HG02981 (cell line): Measurements from ENCODE around the gene STK32B.

Experiments used
- ATAC-seq: cut with Tn5 transposase; IDR thresholded peaks from one replicate; pipeline ENCODE4 v1.9.1; 2021; ENCODE audit warnings: mild to moderate bottlenecking, moderate library complexity; ENCODE audit not compliant: unreplicated experiment

Gene STK32B

DNA sequence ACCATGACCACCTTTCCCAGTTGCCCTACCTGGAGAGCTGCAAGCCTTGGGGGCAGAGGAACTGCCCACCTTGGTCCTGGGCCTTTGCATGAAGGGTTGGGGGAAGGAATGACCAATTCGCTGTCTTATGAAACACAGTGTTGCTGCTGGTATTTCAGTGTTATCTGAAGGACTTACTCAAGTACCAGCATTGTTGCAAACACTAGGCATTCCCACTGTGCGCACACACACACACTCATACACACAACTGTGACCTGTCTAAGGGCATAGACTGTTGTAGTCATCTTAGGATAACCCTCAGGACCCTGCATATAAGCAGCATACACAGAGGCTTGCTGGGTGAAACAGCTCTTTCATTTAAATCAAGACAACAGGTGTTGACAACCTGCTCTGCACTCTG lies 446.2 kb downstream of the STK32B start:
- no peak for ATAC-seq

DNA sequence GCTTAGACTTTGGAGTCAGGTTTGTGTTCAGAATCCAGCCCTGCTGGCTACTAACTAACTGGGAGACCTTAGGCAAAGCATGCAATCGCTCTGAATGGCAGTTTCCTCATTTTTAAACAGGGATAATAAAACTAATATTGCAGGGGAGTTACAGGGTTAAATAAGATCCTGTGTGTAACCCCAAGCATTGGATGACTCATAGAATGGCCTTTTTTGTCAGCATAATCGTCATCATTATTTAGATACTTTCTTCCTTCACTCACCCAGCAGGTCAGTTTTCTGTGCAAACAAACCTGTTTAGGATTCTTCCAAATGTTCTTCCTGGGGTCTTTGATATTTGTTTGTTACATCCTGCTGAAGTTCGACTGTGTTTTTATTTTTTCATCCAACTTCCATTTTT lies 448.9 kb downstream of the STK32B start:
- no peak for ATAC-seq

DNA sequence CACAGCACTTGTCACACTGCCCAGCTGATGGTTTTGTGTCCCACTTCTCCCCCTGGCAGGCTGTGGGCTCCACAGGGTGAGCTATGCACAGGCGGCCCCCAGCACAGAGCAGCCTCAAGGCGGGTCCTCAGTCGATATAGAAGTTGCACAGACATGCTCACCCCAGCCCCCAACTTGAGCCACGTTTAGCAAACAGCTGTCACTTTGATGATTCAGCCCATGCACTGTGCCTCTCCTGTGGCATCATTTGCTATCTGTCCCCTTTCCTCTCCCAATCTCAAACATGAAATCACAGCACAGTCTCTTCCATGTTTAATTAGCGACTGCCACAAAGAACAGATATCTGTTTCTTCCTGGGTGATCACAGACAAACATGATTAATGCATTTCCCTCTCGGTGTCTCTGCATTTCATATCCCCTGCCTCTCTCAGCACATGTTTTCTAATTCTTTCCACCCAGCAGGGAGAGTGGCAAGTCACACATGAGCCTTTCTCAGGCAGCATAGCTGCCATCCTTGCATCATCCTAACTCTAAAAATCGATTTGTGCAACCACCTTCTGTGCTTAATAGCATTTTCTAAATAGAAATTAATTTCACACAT lies 452.2 kb downstream of the STK32B start:
- no peak for ATAC-seq

DNA sequence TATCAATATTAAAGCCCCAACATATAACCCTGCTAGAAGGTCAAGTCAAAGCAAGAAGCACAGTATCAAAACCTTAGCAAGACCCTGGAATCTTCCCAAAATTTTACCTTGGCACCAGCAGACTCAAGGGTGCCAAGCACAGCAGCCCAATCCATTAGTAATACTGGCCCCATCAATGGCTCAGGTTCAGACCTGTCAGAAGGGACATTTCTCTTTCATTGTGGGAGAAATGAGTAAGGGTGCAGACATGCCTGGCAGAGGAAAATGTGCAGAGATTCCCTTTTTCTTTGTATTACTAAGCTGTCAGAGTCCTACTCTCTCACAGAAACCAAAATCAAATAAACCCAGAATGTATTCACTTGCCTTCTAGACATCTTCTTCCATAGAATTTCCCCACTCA lies 453.2 kb downstream of the STK32B start:
- ATAC-seq: no peak

DNA sequence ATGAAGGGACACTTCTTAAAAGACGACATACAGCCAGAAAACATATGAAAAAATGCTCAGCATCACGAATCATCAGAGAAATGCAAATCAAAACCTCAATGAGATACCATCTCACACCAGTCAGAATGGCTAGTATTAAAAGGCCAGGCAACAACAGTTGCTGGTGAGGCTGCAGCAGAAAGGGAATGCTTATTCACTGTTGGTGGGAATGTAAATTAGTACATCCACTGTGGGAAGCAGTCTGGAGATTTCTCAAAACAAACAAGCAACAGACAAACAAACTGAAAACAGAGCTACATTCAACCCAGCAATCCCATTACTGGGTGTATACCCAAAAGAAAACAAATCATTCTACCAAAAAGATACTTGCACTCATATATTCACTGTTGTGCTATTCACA lies 459.2 kb downstream of the STK32B start:
- ATAC-seq: no peak

DNA sequence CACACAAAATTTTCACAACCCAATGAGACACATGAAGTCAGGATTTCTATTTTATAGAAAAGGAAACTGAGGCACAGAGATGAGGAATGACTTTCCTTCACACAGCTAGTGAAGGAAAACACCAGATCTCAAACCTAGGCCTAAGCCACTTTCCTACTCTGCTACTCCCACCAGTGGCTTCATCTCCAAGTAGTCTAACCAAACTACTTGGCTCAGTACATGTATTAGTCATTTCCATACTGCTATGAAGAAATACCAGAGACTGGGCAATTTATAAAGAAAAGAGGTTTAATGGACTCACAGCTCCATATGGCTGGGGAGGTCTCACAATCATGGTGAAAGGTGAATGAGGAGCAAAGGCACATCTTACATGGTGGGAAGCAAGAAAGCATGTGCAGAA lies 460.5 kb downstream of the STK32B start:
- ATAC-seq: no peak

DNA sequence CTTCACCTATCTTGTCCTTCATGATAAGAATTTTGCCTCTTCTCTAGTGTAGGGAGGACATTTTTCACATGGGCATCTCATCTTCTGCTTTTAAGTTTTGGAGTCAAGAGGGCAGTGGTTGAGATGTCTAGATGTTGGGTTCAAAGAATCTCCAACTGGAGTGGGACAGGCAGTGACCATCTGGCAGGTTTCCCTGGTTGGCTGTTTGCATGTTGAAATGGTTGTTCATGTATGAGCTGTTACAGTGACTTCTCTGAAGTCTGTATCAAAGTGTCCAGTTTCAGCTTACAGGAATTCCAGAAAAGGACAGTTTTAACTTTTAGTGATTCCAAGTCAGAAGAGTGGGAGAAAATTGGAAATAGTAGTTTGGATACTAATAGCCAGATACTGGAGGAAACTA lies 464.4 kb downstream of the STK32B start:
- ATAC-seq: no peak

DNA sequence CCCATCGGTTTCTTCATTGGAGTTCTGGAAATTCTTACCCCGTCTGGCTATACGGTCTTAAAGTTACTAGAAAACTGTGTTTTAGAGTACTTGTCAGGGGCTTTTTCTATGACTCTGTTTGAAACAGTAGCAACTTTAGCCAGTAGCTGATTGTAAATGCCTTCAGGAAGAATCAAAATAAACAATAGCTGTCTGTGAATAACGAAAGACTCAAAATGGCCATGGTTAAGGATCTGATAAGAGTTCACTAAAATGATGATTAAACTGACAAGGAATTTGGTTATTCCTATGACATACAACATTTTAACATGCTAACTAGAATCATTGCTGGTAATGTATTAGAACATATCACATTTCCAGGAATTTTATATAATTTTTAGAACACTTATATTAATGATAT lies 466.1 kb downstream of the STK32B start:
- no peak for ATAC-seq

DNA sequence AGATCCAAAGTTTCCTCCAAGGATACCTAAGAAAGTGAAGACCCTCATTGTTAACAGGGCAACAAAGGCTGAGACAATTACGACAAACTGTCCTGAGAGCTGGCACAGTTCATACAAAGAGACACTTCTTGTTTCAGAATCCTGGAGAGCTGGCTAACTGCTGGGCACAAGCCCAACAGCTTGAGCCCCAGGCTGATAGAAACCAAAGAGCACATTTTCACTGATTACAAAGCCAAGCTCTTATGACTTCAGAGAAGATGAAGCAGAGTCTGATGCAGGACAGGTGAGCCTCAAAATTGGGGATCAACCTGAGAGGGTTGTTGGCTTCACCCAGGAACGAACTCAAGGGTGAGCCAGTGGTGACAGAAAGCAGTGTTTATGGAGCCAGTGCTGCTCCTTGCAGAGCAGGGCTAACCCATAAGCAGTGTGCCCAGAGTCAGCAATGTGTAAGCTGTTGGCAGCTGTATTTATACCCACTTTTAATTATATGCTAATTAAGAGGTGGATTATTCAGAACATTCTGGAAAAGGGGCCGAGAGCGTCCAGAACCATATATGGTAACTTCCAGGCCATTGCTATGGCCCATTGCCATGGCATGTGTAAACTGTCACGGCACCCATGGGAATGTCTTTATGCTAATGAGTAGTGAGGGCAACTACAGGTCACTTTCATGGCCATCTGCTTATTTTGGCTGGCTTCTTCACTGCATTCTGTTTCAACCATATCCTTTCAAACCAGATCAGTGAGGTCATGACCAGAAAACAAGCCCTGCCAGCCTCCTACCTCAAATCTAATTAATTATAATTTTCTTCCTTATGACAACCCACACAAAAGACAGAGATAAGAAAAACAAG lies 473.4 kb downstream of the STK32B start:
- no peak for ATAC-seq

DNA sequence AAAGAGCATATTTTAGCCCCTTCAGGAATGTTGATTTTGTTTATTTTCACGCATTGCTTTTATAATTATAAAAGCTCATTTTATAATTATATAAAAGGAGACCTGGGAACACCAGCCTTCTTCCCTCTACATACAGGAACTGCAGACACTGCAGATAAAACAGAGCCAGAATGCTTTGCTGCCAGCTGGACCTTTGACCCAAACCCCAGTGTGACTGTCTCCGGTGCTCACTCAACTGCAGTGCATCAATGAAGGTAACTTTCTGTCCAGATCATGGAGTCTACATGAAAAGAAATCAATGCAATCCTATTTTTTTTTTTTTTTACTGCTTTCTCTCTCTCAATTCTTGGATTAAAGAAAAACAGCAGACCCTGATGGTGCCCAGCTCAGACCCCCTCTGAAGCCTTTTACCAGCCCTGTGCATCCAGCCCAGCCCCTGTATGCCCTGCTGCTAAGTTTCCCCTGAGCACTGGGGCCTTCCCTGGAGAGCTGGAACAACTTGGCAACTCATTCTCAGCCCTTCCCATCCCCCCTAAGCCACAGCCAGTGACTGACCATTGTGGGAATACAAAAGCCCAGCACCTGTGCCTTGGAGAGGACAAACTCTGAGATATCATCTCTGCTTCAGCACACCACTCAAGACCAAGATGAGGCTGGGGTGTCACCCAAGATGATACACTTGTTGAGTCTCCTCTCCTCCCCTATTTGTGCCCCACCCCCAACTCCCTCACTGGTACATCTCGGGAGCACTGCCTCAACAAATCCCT lies 475.0 kb downstream of the STK32B start:
- no peak for ATAC-seq

DNA sequence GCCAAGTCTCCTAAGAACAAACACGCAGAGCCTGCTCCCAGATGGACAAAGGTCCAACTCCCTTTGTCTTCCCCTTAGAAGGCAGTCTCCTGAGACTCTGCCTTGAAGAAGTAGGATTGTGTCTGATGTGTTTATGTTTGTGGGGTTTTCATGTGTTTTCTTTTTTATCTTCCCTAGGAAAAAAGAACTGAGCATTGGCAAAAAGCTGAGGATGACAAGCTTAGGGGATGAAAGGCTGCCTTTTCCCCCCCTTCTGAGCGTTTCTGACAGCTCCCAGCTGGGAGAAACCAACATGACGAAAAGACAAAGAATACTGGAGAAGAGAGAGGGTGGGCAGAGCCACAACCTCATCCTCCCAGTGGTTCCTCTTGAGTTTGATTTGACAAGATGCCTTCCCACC lies 475.9 kb downstream of the STK32B start:
- ATAC-seq: no peak

DNA sequence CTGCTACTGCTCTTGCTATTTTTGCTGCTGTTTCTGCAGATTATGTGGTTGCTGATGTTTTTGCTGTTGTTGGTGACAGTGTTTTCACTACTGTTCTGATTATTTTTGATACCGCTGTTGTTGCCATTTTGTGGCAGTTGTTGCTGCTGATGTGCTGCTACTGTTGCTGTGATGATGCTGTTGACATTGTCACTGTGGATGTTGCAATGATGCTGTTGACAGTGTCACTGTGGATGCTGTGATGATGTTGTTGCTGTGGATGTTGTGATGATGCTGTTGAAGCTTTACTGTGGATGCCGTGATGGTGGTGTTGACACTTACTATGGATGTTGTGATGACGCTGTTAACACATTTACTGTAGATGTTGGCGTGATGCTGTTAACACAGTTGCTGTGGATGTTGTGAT lies 476.8 kb downstream of the STK32B start:
- ATAC-seq: no peak

DNA sequence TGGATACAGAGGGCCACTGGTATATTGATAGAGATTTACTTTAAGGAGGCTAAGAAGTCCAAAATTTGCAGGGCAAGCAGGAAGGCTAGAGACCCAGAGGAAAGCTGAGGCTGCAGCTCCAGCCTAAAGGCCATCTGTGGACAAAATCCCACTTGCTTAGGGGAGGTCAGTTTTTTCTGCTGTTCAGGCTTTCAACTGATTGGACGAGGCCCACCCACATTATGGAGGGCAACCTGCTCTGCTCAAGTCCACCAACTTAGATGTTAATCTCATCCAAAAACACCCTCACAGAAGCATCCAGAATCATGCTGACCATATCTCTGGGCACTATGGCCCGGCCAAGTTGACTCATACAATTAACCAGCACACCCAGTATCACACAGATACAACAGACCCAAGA lies 480.8 kb downstream of the STK32B start:
- no peak for ATAC-seq

DNA sequence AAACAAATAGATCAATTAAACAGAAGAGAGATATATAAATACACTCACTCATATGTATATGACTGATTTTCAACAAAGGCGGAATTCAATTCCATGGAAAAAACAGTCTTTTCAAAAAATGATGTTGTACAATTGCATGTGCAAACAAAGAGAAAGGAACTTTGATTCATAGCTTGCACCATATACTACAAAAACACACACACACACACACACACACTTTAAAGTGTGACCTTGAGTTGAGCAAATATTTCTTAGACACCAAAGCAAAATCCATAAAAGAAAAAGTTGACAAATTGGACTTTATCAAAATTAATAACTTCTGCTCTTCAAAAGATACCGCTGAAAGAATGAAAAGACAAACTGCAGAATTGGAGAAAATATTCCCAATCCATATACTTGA lies 488.3 kb downstream of the STK32B start:
- ATAC-seq: no peak

DNA sequence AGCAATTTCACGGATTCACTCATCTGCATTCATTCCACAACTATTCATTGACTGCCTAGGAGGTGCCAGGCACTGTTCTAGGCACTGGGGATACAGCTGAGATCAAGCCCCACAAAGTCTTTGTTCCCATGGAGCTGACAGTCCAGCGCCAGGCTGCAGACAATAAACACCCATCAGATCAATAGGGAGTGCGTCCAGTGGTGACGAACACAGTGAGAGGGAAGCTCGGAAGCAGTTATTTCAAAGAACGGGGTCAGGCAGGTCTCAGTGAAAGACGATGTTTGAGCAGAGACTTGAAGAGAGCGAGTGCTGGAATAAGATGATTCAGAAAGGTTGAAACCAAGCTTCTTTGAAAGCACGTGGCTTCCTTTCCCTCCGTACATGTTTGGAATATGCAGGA lies 489.9 kb downstream of the STK32B start:
- ATAC-seq: no peak

DNA sequence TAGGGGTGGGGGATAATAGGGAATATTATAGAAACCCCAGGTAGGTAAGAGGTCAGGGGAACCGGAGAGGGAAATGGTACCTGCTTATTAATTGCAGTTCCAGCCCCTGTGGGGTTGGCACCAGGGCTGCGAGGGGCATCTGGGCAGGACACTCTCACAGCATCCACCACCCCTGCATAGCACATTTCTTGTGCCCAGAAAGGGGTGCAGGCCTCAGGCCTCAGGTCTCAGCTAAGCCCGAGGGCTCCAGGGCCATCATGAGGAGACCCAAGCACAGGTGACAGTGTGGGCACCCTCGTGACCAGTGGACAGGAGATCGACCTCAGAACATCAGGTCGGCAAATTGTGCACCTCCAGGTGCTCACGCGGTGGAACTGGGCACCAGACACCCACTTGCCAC lies 492.4 kb downstream of the STK32B start:
- ATAC-seq: no peak

DNA sequence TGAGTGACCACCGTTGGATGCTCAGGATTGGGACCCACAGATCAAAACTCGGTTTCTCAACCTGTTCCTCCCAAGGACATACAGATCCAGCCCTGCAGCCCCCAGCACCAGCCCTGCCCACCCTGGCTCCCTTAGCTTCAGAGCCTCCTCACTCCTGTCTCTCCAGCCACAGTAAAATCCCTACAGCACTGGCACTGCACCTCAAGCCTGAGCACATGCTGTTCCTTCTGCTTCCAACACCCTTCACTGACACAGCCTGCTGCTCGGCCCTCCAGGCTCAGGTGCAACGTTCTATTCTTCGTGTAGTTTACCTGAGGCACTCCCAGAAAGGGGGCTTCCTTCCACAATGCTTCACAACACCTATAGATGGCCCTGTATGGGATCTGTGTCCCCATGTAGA lies 493.5 kb downstream of the STK32B start:
- no peak for ATAC-seq

DNA sequence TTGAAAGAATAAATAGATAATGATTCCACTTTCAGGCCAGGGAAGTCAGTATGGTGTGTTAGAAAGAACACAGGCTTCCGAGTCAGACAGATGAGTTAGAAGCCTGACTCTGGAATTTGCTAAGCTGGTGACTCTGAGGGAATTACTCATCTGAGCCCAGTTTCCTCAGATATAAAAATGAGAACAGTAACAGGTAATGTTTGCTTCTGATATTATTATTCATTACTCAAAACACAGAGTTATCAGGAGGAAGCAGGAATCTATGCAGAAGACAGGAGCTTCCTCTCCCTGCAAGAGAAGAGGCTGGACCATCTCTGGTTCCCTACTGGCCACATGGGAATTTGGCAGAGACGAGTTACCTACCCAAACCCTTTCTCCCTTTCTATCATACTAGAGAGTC lies 494.0 kb downstream of the STK32B start:
- no peak for ATAC-seq

DNA sequence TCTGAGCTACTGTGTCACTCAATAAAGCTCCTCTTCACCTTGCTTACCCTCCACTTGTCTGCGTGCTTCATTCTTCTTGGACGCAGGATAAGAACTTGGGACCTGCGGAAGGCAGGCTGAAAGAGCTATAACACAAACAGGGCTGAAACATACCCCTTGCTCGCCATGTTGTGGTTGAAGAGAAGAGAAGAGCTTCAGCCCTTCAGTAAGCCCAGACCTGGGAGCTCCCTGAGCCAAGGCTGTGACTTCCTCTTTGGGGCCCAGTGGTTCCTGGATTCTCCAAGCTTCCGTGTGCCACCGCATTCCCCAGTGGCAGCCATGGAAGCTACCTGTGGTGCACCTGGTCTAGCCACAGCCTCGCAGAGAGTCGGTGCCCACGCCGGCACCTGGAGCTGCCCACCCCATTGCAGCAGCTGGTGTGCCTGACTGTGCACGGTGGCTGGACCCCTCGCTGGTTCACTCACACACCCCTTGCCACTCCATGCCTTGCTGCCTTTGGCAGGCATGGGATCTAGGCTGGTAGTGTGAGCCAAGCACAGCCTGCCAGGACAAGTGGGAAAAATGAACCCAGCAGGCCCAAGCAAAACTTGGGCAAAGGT lies 496.5 kb downstream of the STK32B start:
- no peak for ATAC-seq
